ENCODE data around the gene PAQR6.
A peak's percentile ranks its signal among the peaks of the same experiment; 100 is the strongest.

Gene PAQR6

GRCh38 chr1:156262461-156263287 lies 14.8 kb upstream of the PAQR6 start:
- DNase-seq, result no peak

- DNase-seq, result no peak
Measured at GRCh38 chr1:156260896-156261295, 13.0 kb upstream of the PAQR6 start.

- no peak for DNase-seq
Measured at GRCh38 chr1:156259805-156260204, 11.9 kb upstream of the PAQR6 start.

- DNase-seq, result no peak
Measured at GRCh38 chr1:156258859-156259258, 11.0 kb upstream of the PAQR6 start.

GRCh38 chr1:156257711-156258110 lies 9.9 kb upstream of the PAQR6 start:
- no peak for DNase-seq

- DNase-seq, result no peak
Measured at GRCh38 chr1:156253634-156254033, 5.8 kb upstream of the PAQR6 start.

GRCh38 chr1:156251527-156251926 lies 3.7 kb upstream of the PAQR6 start:
- no peak for DNase-seq

- no peak for DNase-seq
Measured at GRCh38 chr1:156249593-156249992, 1.7 kb upstream of the PAQR6 start.

- no peak for DNase-seq
Measured at GRCh38 chr1:156248323-156248683, 447 bp upstream of the PAQR6 start.

GRCh38 chr1:156246781-156247459 lies 936 bp downstream of the PAQR6 start:
- DNase-seq, result no peak

- no peak for DNase-seq
Measured at GRCh38 chr1:156246241-156246780, 1.5 kb downstream of the PAQR6 start.

- DNase-seq, result peak; percentile 45
Measured at GRCh38 chr1:156245451-156246232, 2.2 kb downstream of the PAQR6 start.

GRCh38 chr1:156244712-156245111 lies 3.1 kb downstream of the PAQR6 start:
- no peak for DNase-seq

GRCh38 chr1:156244126-156244525 lies 3.7 kb downstream of the PAQR6 start:
- no peak for DNase-seq

- DNase-seq, result no peak
Measured at GRCh38 chr1:156242738-156243137, 5.1 kb downstream of the PAQR6 start.

- no peak for DNase-seq
Measured at GRCh38 chr1:156241926-156242325, 5.9 kb downstream of the PAQR6 start, which contains the start of gene BGLAP. Gene BGLAP (plus strand): TSS chr1:156242184. CDS start chr1:156242232, 48 bp downstream.

GRCh38 chr1:156241311-156241811 lies 6.5 kb downstream of the PAQR6 start:
- DNase-seq, result no peak

GRCh38 chr1:156238248-156238647 lies 9.6 kb downstream of the PAQR6 start:
- DNase-seq, result no peak

GRCh38 chr1:156236164-156236563 lies 11.7 kb downstream of the PAQR6 start:
- no peak for DNase-seq

GRCh38 chr1:156233426-156234127 lies 14.3 kb downstream of the PAQR6 start:
- no peak for DNase-seq

GRCh38 chr1:156232201-156232894 lies 15.5 kb downstream of the PAQR6 start:
- DNase-seq, result no peak

GRCh38 chr1:156230473-156230837 lies 17.4 kb downstream of the PAQR6 start:
- no peak for DNase-seq
